ENCODE data around the gene SNUPN. TPM values are rescaled to one million over a fixed set of nuclear protein-coding genes. Genes with fewer than 3 reads are reported as not detected.

SNUPN gene
- total RNA-seq, 1 experiment from 2014 or later: 24.0 TPM

Other genes starting within 250 kb of the SNUPN start
- gene SIN3A, start 174.0 kb downstream of the SNUPN start, total RNA-seq (2014; rRNA removed; shearing (Covaris generic)): 21.1 and 25.8 TPM in 2 replicates
- gene PTPN9, start 46.4 kb downstream of the SNUPN start, total RNA-seq (2014; rRNA removed; shearing (Covaris generic)): 26.0 and 29.5 TPM in 2 replicates
- 59.8 and 68.6 TPM in 2 replicates for gene IMP3, start 14.5 kb upstream of the SNUPN start, total RNA-seq (2014; rRNA removed; shearing (Covaris generic))
- gene SNX33, start 22.2 kb upstream of the SNUPN start, total RNA-seq (2014; rRNA removed; shearing (Covaris generic)): 8.2 and 10.0 TPM in 2 replicates
- gene CSPG4, start 87.1 kb upstream of the SNUPN start, total RNA-seq (2014; rRNA removed; shearing (Covaris generic)): 0.10 and 0.20 TPM in 2 replicates
- gene UBE2Q2, start 217.7 kb upstream of the SNUPN start, total RNA-seq (2014; rRNA removed; shearing (Covaris generic)): 20.8 and 25.4 TPM in 2 replicates

Data from NCI-H460 (cell line).